Measurements from ENCODE around the gene SYK.

The SYK gene

GRCh38 chr9:90901933-90902332 lies 100.3 kb downstream of the SYK start:
- no peak overlapping the region for H3K4me3 ChIP-seq (ENCODE audit: low read length)
- H3K4me1 ChIP-seq (ENCODE audit: insufficient read depth, low read length) = no peaks in the 10 kb centered on the region
- no peak overlapping the region for H3K9ac ChIP-seq (ENCODE audit: low read depth, low read length)
- H3K36me3 ChIP-seq (ENCODE audit: insufficient read depth, low read depth, low read length) = no peaks in the 10 kb centered on the region
- peaks cover 7% of the 10 kb centered on the region; the same call in 1 of the 2 replicates for H3K9me3 ChIP-seq (ENCODE audit: insufficient read depth, low read depth, low read length)
- H3K27me3 ChIP-seq (ENCODE audit: insufficient read depth, low read length) = no peaks in the 10 kb centered on the region
- no peak overlapping the region for H3K27ac ChIP-seq (ENCODE audit: low read length)

GRCh38 chr9:90903766-90904424 lies 102.3 kb downstream of the SYK start:
- Histone ChIP-seq H3K9ac (ENCODE audit: low read depth, low read length) (no peak overlapping the region), H3K27ac (ENCODE audit: low read length) (no peak overlapping the region), H3K4me3 (ENCODE audit: low read length) (no peak overlapping the region), H3K4me1 (ENCODE audit: insufficient read depth, low read length) (no peaks in the 10 kb centered on the region), H3K9me3 (ENCODE audit: insufficient read depth, low read depth, low read length) (peaks cover 7% of the 10 kb centered on the region; the same call in 1 of the 2 replicates), H3K27me3 (ENCODE audit: insufficient read depth, low read length) (no peaks in the 10 kb centered on the region), H3K36me3 (ENCODE audit: insufficient read depth, low read depth, low read length) (no peaks in the 10 kb centered on the region)

- H3K27me3 ChIP-seq (ENCODE audit: insufficient read depth, low read length) = no peaks in the 10 kb centered on the region
- no peak overlapping the region for H3K27ac ChIP-seq (ENCODE audit: low read length)
- no peaks in the 10 kb centered on the region for H3K4me1 ChIP-seq (ENCODE audit: insufficient read depth, low read length)
- H3K9ac ChIP-seq (ENCODE audit: low read depth, low read length) = no peak overlapping the region
- H3K4me3 ChIP-seq (ENCODE audit: low read length) = no peak overlapping the region
- no peaks in the 10 kb centered on the region for H3K36me3 ChIP-seq (ENCODE audit: insufficient read depth, low read depth, low read length)
- H3K9me3 ChIP-seq (ENCODE audit: insufficient read depth, low read depth, low read length) = peaks cover 7% of the 10 kb centered on the region; the same call in 1 of the 2 replicates
Measured at GRCh38 chr9:90904706-90905478, 103.3 kb downstream of the SYK start.

GRCh38 chr9:90905822-90906221 lies 104.2 kb downstream of the SYK start:
- no peak overlapping the region for H3K27ac ChIP-seq (ENCODE audit: low read length)
- no peak overlapping the region for H3K4me3 ChIP-seq (ENCODE audit: low read length)
- H3K36me3 ChIP-seq (ENCODE audit: insufficient read depth, low read depth, low read length) = no peaks in the 10 kb centered on the region
- peaks cover 7% of the 10 kb centered on the region; the same call in 1 of the 2 replicates for H3K9me3 ChIP-seq (ENCODE audit: insufficient read depth, low read depth, low read length)
- no peaks in the 10 kb centered on the region for H3K27me3 ChIP-seq (ENCODE audit: insufficient read depth, low read length)
- H3K4me1 ChIP-seq (ENCODE audit: insufficient read depth, low read length) = no peaks in the 10 kb centered on the region
- no peak overlapping the region for H3K9ac ChIP-seq (ENCODE audit: low read depth, low read length)

GRCh38 chr9:90906316-90907055 lies 104.9 kb downstream of the SYK start:
- no peak overlapping the region for H3K27ac ChIP-seq (ENCODE audit: low read length)
- H3K9ac ChIP-seq (ENCODE audit: low read depth, low read length) = no peak overlapping the region

GRCh38 chr9:90907056-90907445 lies 105.4 kb downstream of the SYK start:
- Histone ChIP-seq H3K27ac (ENCODE audit: low read length) (no peak overlapping the region), H3K36me3 (ENCODE audit: insufficient read depth, low read depth, low read length) (no peaks in the 10 kb centered on the region), H3K9ac (ENCODE audit: low read depth, low read length) (no peak overlapping the region), H3K4me3 (ENCODE audit: low read length) (no peak overlapping the region), H3K27me3 (ENCODE audit: insufficient read depth, low read length) (no peaks in the 10 kb centered on the region), H3K9me3 (ENCODE audit: insufficient read depth, low read depth, low read length) (peaks cover 3% of the 10 kb centered on the region; the same call in 1 of the 2 replicates), H3K4me1 (ENCODE audit: insufficient read depth, low read length) (no peaks in the 10 kb centered on the region)

More at GRCh38 chr9:90906316-90907055, 104.9 kb downstream of the SYK start:
- no peaks in the 10 kb centered on the region for H3K36me3 ChIP-seq (ENCODE audit: insufficient read depth, low read depth, low read length)
- no peak overlapping the region for H3K4me3 ChIP-seq (ENCODE audit: low read length)
- H3K4me1 ChIP-seq (ENCODE audit: insufficient read depth, low read length) = no peaks in the 10 kb centered on the region
- no peaks in the 10 kb centered on the region for H3K27me3 ChIP-seq (ENCODE audit: insufficient read depth, low read length)
- H3K9me3 ChIP-seq (ENCODE audit: insufficient read depth, low read depth, low read length) = peaks cover 7% of the 10 kb centered on the region; the same call in 1 of the 2 replicates

DNA sequence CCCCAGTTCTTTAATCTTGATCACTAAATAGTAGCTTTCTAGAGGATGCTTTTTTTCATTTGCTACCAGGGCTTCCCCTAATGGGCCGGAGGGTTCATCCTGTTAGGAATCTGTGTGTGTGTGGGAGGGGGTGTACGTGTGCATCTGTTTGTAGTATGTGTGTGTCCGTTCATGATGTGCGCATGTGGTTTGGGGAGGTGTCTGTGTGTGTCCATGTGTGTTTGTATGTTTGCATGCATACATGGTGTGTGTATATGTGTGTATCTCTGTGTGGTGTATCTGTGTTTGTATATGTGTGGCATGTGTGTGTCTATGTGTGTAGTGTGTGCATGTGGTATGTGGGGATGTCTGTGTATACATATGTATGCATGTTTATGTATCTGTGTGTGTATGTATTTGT lies 106.2 kb downstream of the SYK start:
- no peaks in the 10 kb centered on the region for H3K27me3 ChIP-seq (ENCODE audit: insufficient read depth, low read length)
- no peak overlapping the region for H3K9ac ChIP-seq (ENCODE audit: low read depth, low read length)
- H3K4me1 ChIP-seq (ENCODE audit: insufficient read depth, low read length) = no peaks in the 10 kb centered on the region
- H3K4me3 ChIP-seq (ENCODE audit: low read length) = no peak overlapping the region
- no peaks in the 10 kb centered on the region for H3K36me3 ChIP-seq (ENCODE audit: insufficient read depth, low read depth, low read length)
- H3K27ac ChIP-seq (ENCODE audit: low read length) = no peak overlapping the region
- no peaks in the 10 kb centered on the region; the same call in 1 of the 2 replicates for H3K9me3 ChIP-seq (ENCODE audit: insufficient read depth, low read depth, low read length)

GRCh38 chr9:90909225-90909624 lies 107.6 kb downstream of the SYK start:
- Histone ChIP-seq H3K4me1 (ENCODE audit: insufficient read depth, low read length) (no peaks in the 10 kb centered on the region), H3K4me3 (ENCODE audit: low read length) (no peak overlapping the region), H3K9me3 (ENCODE audit: insufficient read depth, low read depth, low read length) (no peaks in the 10 kb centered on the region; the same call in 1 of the 2 replicates), H3K36me3 (ENCODE audit: insufficient read depth, low read depth, low read length) (no peaks in the 10 kb centered on the region), H3K27me3 (ENCODE audit: insufficient read depth, low read length) (no peaks in the 10 kb centered on the region), H3K27ac (ENCODE audit: low read length) (no peak overlapping the region), H3K9ac (ENCODE audit: low read depth, low read length) (no peak overlapping the region)

- Histone ChIP-seq H3K4me3 (ENCODE audit: low read length) (no peak overlapping the region), H3K27ac (ENCODE audit: low read length) (no peak overlapping the region), H3K4me1 (ENCODE audit: insufficient read depth, low read length) (no peaks in the 10 kb centered on the region), H3K9me3 (ENCODE audit: insufficient read depth, low read depth, low read length) (no peaks in the 10 kb centered on the region; the same call in 1 of the 2 replicates), H3K9ac (ENCODE audit: low read depth, low read length) (no peak overlapping the region), H3K36me3 (ENCODE audit: insufficient read depth, low read depth, low read length) (no peaks in the 10 kb centered on the region), H3K27me3 (ENCODE audit: insufficient read depth, low read length) (no peaks in the 10 kb centered on the region)
Measured at GRCh38 chr9:90909747-90910283, 108.2 kb downstream of the SYK start.

GRCh38 chr9:90914196-90914595 lies 112.6 kb downstream of the SYK start:
- H3K4me1 ChIP-seq (ENCODE audit: insufficient read depth, low read length) = no peaks in the 10 kb centered on the region

GRCh38 chr9:90914868-90915483 lies 113.4 kb downstream of the SYK start:
- H3K27ac ChIP-seq (ENCODE audit: low read length) = no peak overlapping the region
- no peak overlapping the region for H3K9ac ChIP-seq (ENCODE audit: low read depth, low read length)
- H3K9me3 ChIP-seq (ENCODE audit: insufficient read depth, low read depth, low read length) = no peaks in the 10 kb centered on the region
- H3K36me3 ChIP-seq (ENCODE audit: insufficient read depth, low read depth, low read length) = no peaks in the 10 kb centered on the region
- no peaks in the 10 kb centered on the region for H3K4me1 ChIP-seq (ENCODE audit: insufficient read depth, low read length)
- H3K4me3 ChIP-seq (ENCODE audit: low read length) = no peak overlapping the region
- no peaks in the 10 kb centered on the region for H3K27me3 ChIP-seq (ENCODE audit: insufficient read depth, low read length)

More at GRCh38 chr9:90914196-90914595, 112.6 kb downstream of the SYK start:
- H3K9me3 ChIP-seq (ENCODE audit: insufficient read depth, low read depth, low read length) = no peaks in the 10 kb centered on the region
- no peaks in the 10 kb centered on the region for H3K36me3 ChIP-seq (ENCODE audit: insufficient read depth, low read depth, low read length)
- no peak overlapping the region for H3K9ac ChIP-seq (ENCODE audit: low read depth, low read length)
- H3K27me3 ChIP-seq (ENCODE audit: insufficient read depth, low read length) = no peaks in the 10 kb centered on the region
- H3K4me3 ChIP-seq (ENCODE audit: low read length) = no peak overlapping the region
- H3K27ac ChIP-seq (ENCODE audit: low read length) = no peak overlapping the region
